GM18951 (cell line): Measurements from ENCODE around the gene MYO1D.

Experiments
- POLR2A ChIP-seq: IDR thresholded peaks from 4 replicates; pipeline ENCODE4 v1.6.1; 2011; ENCODE audit warnings: mild to moderate bottlenecking; ENCODE audit not compliant: insufficient read length, insufficient read depth; ENCODE audit errors: extremely low read depth
- in situ Hi-C: fragments of 300-500 bp; cut with MboI; formaldehyde crosslinking; loops from one replicate; pipeline ENCODE4 v1.12.0; 2022; ENCODE audit warnings: low sequenced_read_pairs, mixed read lengths, inconsistent platforms; ENCODE audit not compliant: unreplicated experiment

MYO1D gene

GRCh38 chr17:32780721-32781120 is 96.2 kb downstream of the MYO1D start:
- in situ Hi-C loops, result loop anchor here (10.0 kb wide), 1 partner anchor 94 kb away; the partner anchor contains the start of gene MYO1D
- TF ChIP-seq POLR2A, result no peak

- TF ChIP-seq POLR2A, result no peak
Observed at GRCh38 chr17:32777922-32778321, 99.0 kb downstream of the MYO1D start.

GRCh38 chr17:32777436-32777835 is 99.5 kb downstream of the MYO1D start:
- no peak for TF ChIP-seq POLR2A
- in situ Hi-C loops, result no loop called here

More at GRCh38 chr17:32777922-32778321, 99.0 kb downstream of the MYO1D start:
- in situ Hi-C loops, result no loop called here

- in situ Hi-C loops, result no loop called here
Observed at GRCh38 chr17:32774695-32775084, 102.2 kb downstream of the MYO1D start.

GRCh38 chr17:32773856-32774694 is 102.8 kb downstream of the MYO1D start:
- in situ Hi-C loops, result no loop called here
- TF ChIP-seq POLR2A, result no peak

More at GRCh38 chr17:32774695-32775084, 102.2 kb downstream of the MYO1D start:
- no peak for TF ChIP-seq POLR2A

- no peak for TF ChIP-seq POLR2A
- in situ Hi-C loops, result no loop called here
Observed at GRCh38 chr17:32772453-32773025, 104.4 kb downstream of the MYO1D start.

- in situ Hi-C loops, result no loop called here
- TF ChIP-seq POLR2A, result no peak
Observed at GRCh38 chr17:32771396-32771795, 105.5 kb downstream of the MYO1D start.

- TF ChIP-seq POLR2A, result no peak
- in situ Hi-C loops, result no loop called here
Observed at GRCh38 chr17:32769846-32770245, 107.1 kb downstream of the MYO1D start.

- TF ChIP-seq POLR2A, result no peak
Observed at GRCh38 chr17:32763855-32764439, 113.0 kb downstream of the MYO1D start.

GRCh38 chr17:32759476-32759875 is 117.4 kb downstream of the MYO1D start:
- TF ChIP-seq POLR2A, result no peak
- in situ Hi-C loops, result loop anchor here (10.0 kb wide), 1 partner anchor 305 kb away; no protein-coding TSS in a partner anchor

More at GRCh38 chr17:32763855-32764439, 113.0 kb downstream of the MYO1D start:
- in situ Hi-C loops, result no loop called here

- in situ Hi-C loops, result loop anchor here (10.0 kb wide), 1 partner anchor 303 kb away; no protein-coding TSS in a partner anchor
- TF ChIP-seq POLR2A, result no peak
Observed at GRCh38 chr17:32757963-32758362, 119.0 kb downstream of the MYO1D start.

GRCh38 chr17:32756696-32757095 is 120.2 kb downstream of the MYO1D start:
- no peak for TF ChIP-seq POLR2A
- in situ Hi-C loops, result loop anchor here (10.0 kb wide), 1 partner anchor 302 kb away; no protein-coding TSS in a partner anchor
